CD4-positive, alpha-beta T cell treated with Interleukin-4 for 4 hours (primary cell): ENCODE results near the gene REM2.
"Not testable (repeated sequence)": the region's sequence is repeated elsewhere in the genome, so short reads cannot be mapped to it uniquely, and the experiment has no call there.

Experiments
- DNase-seq: peaks from one replicate; pipeline ENCODE4 v3.0.0-alpha.2; 2020

The REM2 gene

DNA sequence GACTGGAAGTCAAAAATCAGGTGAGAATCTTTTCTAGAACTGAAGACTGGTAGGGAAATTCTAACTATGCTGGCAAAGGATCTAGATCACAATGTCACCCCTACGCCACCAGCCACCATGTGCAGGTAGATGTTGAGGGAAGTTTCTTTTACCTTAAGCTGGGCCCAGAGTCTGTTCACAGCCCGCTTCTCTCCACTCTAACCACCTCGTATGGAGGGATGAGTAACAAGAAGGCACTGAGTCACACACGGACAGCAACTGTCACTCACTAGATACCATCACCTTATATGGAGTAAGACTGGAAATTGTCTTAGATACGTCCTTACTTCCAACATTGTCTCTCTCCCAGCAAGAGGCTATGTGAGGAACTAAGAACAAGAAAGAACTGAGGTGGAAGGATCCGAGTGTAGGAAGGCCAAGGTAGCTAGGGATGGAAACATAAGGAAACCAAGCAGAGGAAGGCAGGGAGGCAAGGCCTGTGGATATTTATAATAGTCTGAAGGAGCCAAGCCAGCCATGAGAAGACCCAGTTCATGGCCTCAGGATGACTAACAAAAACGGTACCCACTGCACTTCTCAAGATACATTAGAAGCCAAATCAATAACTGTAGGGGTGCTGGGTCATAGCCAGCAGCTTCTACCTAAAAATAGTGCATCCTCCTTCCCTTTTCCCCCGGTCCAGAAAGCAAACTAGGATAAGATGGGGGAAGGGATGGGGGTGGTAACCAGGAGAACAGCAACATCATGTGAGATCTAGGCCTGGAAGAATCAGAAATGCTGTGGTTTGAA, 15.5 kb downstream of the REM2 start:
- no peak for DNase-seq

DNA sequence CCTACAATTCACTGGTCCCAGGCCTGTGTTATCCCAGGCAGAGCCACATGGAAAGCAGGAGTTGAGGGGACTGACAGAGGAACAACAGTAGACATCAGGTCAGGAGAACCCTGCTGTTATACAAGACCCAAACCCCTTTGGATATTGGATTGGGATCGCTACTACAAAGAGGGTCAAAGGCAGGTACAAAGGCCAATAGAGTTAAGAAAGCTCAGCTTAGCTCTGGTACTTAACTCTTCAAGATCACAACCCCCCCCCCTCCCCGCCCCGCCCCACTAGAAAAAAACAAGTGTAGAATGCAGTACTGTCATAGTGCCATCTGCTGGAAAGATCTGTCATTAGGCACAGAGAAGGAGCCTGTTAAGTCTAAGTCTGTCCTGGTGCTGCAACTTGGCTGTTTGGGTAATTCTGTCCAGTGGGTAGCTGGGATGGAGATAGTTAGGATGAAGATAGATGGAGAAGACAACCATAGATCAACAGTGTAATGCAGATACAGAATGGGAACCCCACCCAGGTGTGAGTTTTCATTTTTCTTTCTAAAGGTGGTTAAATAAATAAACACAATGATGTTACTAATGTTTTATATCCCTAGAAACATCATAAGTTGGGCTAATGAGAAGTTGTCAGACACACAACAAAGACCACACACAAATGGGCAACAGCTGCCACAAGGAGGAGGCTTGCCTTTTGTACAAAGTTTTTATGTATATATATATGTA, 17.2 kb downstream of the REM2 start:
- DNase-seq = peak; percentile 69

GRCh38 chr14:22901799-22902198, 18.8 kb downstream of the REM2 start:
- DNase-seq = no peak

GRCh38 chr14:22903742-22904087, 20.7 kb downstream of the REM2 start:
- DNase-seq = no peak

DNA sequence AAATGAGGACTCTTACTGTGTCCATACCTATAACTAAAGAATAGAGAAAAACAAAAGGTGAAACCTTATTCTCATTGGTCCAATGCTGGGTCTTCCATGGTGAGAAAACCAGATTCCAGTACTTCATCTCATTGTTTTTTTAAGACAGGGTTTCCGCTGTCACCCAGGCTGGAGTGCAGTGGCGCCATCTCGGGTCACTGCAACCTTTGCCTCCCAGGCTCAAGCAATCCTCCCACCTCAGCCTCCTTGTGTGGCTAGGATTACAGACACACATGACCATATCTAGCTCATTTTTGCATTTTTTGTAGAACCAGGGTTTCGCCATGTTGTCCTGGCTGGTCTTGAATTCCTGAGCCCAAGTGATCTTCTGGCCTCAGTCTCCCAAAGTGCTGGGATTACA, 22.6 kb downstream of the REM2 start:
- DNase-seq = no peak

DNA sequence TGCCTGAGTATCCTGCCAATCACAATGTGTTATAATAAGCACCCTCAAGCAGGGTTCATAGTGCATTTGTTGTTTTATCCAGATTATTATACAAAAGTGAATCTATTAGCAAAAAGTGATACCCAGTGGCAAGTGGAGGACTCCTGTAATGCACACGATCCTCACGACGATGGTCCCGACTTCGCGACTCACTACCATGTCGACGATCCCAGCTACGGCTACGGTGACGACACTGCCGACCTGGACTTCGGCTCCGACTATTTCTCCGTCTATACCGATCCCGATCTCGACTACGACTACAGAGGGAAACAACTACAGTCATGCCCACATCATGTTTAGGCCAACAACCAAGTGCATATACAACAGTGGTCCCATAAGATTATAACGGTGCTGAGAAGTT, 23.1 kb downstream of the REM2 start:
- no peak for DNase-seq

- DNase-seq = no peak
Observed at GRCh38 chr14:22907429-22907828, 24.4 kb downstream of the REM2 start.

DNA sequence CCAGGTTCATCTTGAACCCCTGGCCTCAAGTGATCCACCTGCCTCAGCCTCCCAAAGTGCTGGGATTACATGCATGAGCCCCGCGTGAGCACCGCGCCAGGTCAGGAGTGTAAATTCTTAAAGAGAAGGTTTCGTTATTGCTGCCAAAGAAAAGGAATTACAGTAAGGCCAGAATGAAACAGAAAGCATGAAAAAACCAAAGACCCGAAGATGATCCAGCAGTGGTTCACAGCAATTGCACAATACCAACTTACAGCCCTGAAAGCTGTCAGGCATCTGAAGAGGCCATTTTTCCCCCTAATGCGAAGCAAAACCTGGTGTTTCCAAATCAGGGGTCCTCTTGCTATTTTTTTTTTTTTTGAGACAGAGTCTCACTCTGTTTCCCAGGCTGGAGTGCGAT, 25.6 kb downstream of the REM2 start:
- DNase-seq = no peak

DNA sequence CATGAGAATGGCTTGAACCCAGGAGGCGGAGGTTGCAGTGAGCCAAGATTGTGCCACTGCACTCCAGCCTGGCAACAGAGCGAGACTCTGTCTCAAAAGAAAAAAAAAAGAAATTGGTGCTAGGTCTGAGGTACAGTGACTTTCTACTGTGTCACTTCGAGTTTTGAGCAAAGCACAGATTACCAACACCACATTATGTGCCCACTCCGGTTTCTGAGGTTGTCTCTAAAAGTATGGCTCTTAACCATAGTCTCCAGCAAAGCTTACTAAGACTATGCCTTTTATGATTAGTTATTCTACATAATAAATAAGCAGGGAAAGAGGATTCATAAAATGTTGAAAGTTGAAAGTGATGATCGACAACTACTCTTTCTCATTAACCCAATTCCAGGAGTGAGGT, 27.9 kb downstream of the REM2 start:
- DNase-seq = no peak

DNA sequence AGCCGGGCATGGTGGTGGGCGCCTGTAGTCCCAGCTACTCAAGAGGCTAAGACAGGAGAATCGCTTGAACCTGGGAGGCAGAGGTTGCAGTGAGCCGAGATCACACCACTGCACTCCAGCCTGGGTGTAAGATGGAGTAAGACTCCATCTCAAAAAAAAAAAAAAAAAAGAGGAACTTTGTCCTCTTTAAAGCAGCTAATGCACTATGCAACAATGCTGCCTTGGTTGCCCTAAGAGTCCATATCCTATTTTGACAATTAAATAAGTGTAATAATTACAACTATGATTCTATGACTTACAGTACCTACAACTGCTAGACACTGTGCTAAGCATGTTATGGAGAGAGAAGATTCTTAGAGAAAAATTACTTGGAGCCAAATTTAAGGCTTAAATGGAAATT, 31.8 kb downstream of the REM2 start:
- DNase-seq = not testable (repeated sequence)

- DNase-seq = no peak
Observed at GRCh38 chr14:22915886-22916521, 33.0 kb downstream of the REM2 start.

- DNase-seq = peak; percentile 100
Observed at GRCh38 chr14:22918804-22919600, 36.0 kb downstream of the REM2 start, which contains the start of gene RBM23. TSS of gene RBM23 (minus strand) at chr14:22919149.

GRCh38 chr14:22919601-22919921, 36.5 kb downstream of the REM2 start:
- DNase-seq = no peak

DNA sequence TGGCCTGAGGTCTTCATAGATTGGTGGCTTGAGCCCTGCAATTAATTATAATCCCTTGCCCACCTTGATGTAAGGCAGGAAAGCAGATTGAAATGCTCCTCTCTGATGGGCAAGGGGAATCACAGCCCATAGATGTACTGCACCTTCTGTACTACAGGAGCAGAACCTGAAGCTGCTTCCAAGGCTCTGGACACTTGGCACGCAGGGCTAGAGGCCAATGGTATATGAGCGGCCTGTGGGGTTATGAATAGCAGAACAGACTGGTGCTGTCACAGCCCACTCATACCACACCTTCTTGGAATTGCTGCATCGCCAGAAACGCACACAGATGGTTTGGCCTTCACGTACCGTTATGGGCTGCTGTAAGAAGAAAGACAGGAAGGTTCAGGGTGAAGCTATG, 37.7 kb downstream of the REM2 start:
- no peak for DNase-seq

GRCh38 chr14:22922294-22922693, 39.3 kb downstream of the REM2 start:
- DNase-seq = no peak

DNA sequence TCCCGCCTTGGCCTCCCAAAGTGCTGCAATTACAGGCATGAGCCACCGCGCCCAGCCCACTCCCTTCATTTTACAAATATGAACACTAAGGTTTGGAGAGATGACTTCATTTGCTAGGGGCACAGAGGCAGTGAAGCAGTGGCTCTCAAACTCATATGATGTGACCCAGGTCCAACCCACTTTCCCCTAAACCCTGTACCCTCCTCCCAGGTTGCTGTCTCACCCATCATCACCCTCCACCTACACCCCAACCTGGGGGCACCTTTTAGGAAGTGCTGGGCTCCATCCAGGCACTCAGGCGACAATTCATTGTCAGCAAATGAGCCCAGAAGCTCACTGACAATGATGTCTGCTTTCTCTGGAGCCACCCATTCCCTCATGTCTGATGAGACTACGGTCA, 40.7 kb downstream of the REM2 start:
- no peak for DNase-seq

DNA sequence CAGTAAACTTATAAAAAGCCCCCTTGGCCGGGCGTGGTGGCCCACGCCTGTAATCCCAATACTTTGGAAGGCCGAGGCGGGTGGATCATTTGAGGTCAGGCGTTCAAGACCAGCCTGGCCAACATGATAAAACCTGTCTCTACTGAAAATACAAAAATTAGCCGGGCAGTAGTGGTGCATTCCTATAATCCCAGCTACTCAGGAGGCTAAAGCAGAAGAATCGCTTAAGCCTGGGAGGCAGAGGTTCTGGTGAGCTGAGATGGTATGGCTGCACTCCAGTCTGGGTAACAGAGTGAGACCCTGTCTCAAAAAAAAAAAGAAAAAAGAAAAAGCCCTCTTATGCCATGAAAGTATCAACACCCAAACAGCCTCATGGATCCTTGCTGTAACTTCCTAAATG, 42.5 kb downstream of the REM2 start:
- no peak for DNase-seq

GRCh38 chr14:22926316-22926715, 43.3 kb downstream of the REM2 start:
- no peak for DNase-seq

DNA sequence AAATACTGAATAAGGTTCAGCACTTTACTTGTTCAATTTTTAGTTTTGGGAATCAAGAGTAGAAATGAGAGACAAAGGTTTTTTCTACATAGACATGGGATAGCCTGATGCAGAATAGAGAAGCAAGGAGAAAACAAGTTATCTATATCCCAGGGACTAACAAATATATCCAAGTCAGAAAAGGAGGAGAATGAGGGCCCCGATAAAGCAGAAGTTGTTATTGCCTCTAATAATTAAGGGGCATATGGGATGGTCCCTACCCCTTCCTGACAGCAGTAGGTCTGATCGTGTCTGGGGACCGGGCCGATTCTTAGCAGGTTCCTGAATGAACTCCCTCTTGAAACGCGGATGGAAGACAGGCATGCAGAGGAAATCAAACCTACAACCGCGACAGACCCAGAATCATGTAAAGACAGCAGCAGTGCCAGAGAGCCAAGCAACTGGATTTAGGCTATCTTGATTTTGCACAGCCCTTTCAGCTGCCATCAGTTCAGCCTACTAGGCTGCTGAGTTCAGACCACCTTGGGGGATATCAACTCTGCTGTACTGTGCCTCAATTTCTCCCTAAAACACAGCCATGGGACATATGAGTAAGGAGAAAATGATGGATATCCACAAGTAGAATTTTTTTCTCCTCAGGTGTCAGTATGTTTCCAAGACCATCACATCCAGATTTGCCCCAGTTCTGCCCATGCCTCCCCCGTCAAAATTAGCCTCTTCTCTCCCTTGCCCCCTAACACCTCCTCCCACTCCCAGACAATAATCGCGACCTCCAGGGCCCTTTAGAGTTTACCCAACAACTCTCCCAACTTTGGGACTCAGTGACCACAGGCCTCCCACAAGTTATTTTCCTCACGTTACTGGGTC, 45.4 kb downstream of the REM2 start:
- DNase-seq = no peak

DNA sequence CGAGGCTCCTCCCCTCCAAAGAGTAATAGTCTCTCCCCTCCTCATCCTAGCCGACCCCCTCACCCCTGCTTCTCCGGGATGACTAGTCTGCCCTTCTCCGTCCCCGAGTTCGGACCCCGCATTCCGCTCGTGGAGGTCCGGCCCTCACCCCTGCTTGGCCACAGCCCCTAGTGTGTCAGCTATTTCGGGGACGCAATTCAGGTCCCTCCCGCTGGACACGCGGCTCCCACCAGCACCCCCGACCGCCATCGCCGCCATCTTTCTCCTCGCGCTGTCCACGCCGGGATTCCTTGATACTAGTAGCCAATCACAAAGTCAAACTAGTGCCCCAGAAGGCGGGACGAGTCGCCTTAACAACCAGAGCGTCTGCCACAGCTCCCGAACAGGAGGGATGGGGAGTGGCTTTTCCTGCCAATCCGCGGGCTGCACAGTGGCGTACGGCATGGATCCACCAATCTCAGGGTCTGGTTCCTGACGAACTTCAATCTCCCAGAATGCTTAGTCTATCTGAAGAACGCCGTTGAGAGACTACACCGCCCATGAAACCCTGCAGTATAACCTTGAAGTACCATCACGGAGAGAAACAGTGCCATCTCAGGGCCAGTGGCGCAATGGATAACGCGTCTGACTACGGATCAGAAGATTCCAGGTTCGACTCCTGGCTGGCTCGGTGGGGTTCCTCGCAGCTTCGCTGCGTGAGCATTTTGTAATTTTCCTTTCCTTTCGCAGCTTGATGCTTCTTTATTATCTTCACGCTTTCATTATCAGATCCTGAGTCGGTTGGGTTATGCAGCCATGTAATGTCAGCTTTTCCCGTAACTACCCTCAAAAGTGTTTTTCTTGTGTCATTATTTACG, 46.3 kb downstream of the REM2 start, which contains the start of gene PRMT5:
Gene PRMT5 (minus strand): TSS at position 273 of the 857 bp plus-strand sequence. CDS start 15 bp downstream, at position 258.
- peak; percentile 100 for DNase-seq

DNA sequence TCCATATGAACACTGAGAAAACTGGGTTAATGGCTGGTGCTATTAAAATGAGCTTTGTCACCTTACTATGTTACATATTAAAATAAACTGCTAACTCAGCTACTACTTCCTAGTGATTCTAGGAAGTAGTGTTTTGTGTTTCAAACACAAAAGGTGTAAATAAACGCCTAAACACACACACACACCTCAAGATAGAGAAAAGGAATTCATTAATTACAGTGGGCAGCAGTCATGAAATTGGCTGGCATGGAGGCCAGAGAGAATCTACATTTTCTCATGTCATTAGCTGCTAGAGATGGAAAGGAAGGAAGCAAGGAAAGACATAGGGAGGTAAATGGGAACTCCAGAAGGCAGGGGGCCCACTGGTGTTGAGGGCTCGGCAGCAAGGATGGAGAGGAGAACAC, 46.9 kb downstream of the REM2 start:
- DNase-seq = no peak
